Stimulated activated CD4-positive, alpha-beta T cell treated with anti-CD3 and anti-CD28 coated beads, Interleukin-4, amount 100 ng/mL, for 1 hour (primary cell): ENCODE data around the gene DPYSL3.
"Not testable (repeated sequence)": the region's sequence is repeated elsewhere in the genome, so short reads cannot be mapped to it uniquely, and the experiment has no call there.

Experiments used
- DNase-seq: peaks from one replicate; pipeline ENCODE4 v3.0.0-alpha.2; 2020

Gene DPYSL3

GRCh38 chr5:147509710-147510651, at the start of gene DPYSL3:
Gene DPYSL3 (minus strand): TSS chr5:147510068. CDS start chr5:147509858, 210 bp downstream.
- DNase-seq: no peak

- no peak for DNase-seq
These were observed 49.0 kb upstream of the DPYSL3 start for GRCh38 chr5:147558826-147559225.

- DNase-seq: no peak
These were observed 48.2 kb upstream of the DPYSL3 start for GRCh38 chr5:147557876-147558745.

GRCh38 chr5:147555176-147555575, 45.3 kb upstream of the DPYSL3 start:
- DNase-seq: no peak

- no peak for DNase-seq
These were observed 44.5 kb upstream of the DPYSL3 start for GRCh38 chr5:147554261-147554817.

- DNase-seq: not testable (repeated sequence)
These were observed 43.9 kb upstream of the DPYSL3 start for GRCh38 chr5:147553817-147554216.

GRCh38 chr5:147552897-147553296, 43.0 kb upstream of the DPYSL3 start:
- DNase-seq: no peak

- DNase-seq: no peak
These were observed 41.8 kb upstream of the DPYSL3 start for GRCh38 chr5:147551677-147552076.

- no peak for DNase-seq
These were observed 37.9 kb upstream of the DPYSL3 start for GRCh38 chr5:147547730-147548129.

GRCh38 chr5:147544556-147544955, 34.7 kb upstream of the DPYSL3 start:
- no peak for DNase-seq

- DNase-seq: no peak
These were observed 29.2 kb upstream of the DPYSL3 start for GRCh38 chr5:147539053-147539452.

GRCh38 chr5:147538236-147538635, 28.4 kb upstream of the DPYSL3 start:
- DNase-seq: no peak

GRCh38 chr5:147534172-147534951, 24.5 kb upstream of the DPYSL3 start:
- no peak for DNase-seq

GRCh38 chr5:147532156-147532555, 22.3 kb upstream of the DPYSL3 start:
- DNase-seq: no peak

- DNase-seq: no peak
These were observed 20.9 kb upstream of the DPYSL3 start for GRCh38 chr5:147530530-147531389.

- no peak for DNase-seq
These were observed 13.2 kb upstream of the DPYSL3 start for GRCh38 chr5:147523069-147523468.

GRCh38 chr5:147522435-147522834, 12.6 kb upstream of the DPYSL3 start:
- DNase-seq: no peak

GRCh38 chr5:147520450-147520849, 10.6 kb upstream of the DPYSL3 start:
- no peak for DNase-seq

GRCh38 chr5:147519380-147519779, 9.5 kb upstream of the DPYSL3 start:
- no peak for DNase-seq

- DNase-seq: no peak
These were observed 7.5 kb upstream of the DPYSL3 start for GRCh38 chr5:147517383-147517782.

GRCh38 chr5:147515269-147515668, 5.4 kb upstream of the DPYSL3 start:
- DNase-seq: no peak
